Endothelial cell (in vitro differentiated cells): ENCODE measurements around the gene CNOT6L. TPM values are rescaled to one million over a fixed set of nuclear protein-coding genes. Genes with fewer than 3 reads are reported as not detected.

Source experiments
- DNase-seq: peaks from one replicate; pipeline ENCODE4 v3.0.0; 2021; ENCODE audit warnings: low spot score
- H3K27ac Mint-ChIP-seq: one replicate; pipeline ENCODE4 v1.8.0; 2021; ENCODE audit warnings: mixed read lengths, inconsistent platforms; ENCODE audit not compliant: unreplicated experiment
- H3K27me3 Mint-ChIP-seq: one replicate; pipeline ENCODE4 v1.8.0; 2021; ENCODE audit warnings: mild to moderate bottlenecking, moderate library complexity, mixed read lengths, inconsistent platforms; ENCODE audit not compliant: unreplicated experiment
- H3K36me3 Mint-ChIP-seq: one replicate; pipeline ENCODE4 v1.8.0; 2021; ENCODE audit warnings: mild to moderate bottlenecking, low read depth, mixed read lengths, inconsistent platforms; ENCODE audit not compliant: unreplicated experiment
- H3K4me1 Mint-ChIP-seq: one replicate; pipeline ENCODE4 v1.8.0; 2021; ENCODE audit warnings: mild to moderate bottlenecking, mixed read lengths, inconsistent platforms; ENCODE audit not compliant: unreplicated experiment
- H3K4me3 Mint-ChIP-seq: one replicate; pipeline ENCODE4 v1.8.0; 2021; ENCODE audit warnings: mild to moderate bottlenecking, mixed read lengths, inconsistent platforms; ENCODE audit not compliant: unreplicated experiment
- H3K9me3 Mint-ChIP-seq: one replicate; pipeline ENCODE4 v1.8.0; 2021; ENCODE audit warnings: mixed read lengths, inconsistent platforms; ENCODE audit not compliant: unreplicated experiment
- total RNA-seq: library from RNA; stranded (reverse); fragmentation: NEBNext Ultra II Directional; extraction: Animal tissue kit (Norgen Biotek cat#: 25700); gene quantifications from one replicate; pipeline ENCODE4 v1.2.1, GENCODE V29; 2021; ENCODE audit not compliant: unreplicated experiment
- TF ChIP-seq, protein P1 (sequence below): fragments of 200-600 bp; sonication (generic); IDR thresholded peaks from one replicate; pipeline ENCODE4 v1.5.0; 2021; ENCODE audit warnings: antibody characterized with exemption; ENCODE audit not compliant: unreplicated experiment

CNOT6L gene
- total RNA-seq, 1 donor from 2014 or later, result 35.3 TPM

DNA sequence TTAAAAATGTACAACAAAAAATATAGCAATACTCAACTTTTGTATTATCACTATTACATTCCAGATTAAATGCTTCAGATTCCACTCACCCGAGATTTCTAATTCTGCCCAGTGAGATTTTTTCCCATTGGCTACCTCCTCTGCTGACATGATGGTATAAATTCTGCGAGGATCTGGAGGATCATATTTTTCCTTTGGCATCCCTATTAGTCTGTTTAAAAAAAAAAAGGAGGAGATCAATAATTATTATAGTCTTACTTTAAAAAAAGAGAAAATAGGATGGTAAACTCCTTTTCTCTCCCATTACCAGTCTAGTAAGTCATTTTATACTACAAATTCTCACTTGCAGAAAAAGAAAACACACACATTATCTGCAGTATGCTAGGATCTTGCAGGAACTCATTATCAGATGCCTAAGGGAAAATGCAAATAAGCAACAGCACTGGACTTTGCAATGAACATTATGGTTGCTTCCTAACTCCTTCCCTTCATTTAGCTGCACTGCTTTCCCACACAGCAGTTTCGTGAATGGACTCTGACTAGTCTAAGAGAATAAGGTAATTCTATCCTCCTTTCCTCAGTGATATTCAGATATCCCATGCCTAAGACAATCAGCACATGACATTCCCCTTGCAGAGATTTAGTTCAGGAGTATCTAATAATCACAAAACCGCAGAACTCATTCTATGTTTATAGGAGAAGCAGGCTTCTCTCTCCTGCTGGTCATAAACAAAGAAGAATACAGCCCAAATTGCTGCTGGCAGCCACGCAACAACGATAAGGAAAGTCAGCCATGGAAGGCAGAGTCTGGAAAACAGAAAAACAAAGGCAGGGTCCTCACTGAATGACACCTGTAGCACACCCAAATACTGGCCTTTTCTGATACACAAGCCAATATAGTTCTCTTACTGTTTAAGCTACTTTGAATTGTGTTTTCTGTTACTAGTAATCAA lies 42.7 kb downstream of the CNOT6L start:
- DNase-seq, result no peak
- no peaks in the 10 kb centered on the region for H3K4me1 Mint-ChIP-seq
- H3K9me3 Mint-ChIP-seq, result no peaks in the 10 kb centered on the region
- TF ChIP-seq, protein P1, sequence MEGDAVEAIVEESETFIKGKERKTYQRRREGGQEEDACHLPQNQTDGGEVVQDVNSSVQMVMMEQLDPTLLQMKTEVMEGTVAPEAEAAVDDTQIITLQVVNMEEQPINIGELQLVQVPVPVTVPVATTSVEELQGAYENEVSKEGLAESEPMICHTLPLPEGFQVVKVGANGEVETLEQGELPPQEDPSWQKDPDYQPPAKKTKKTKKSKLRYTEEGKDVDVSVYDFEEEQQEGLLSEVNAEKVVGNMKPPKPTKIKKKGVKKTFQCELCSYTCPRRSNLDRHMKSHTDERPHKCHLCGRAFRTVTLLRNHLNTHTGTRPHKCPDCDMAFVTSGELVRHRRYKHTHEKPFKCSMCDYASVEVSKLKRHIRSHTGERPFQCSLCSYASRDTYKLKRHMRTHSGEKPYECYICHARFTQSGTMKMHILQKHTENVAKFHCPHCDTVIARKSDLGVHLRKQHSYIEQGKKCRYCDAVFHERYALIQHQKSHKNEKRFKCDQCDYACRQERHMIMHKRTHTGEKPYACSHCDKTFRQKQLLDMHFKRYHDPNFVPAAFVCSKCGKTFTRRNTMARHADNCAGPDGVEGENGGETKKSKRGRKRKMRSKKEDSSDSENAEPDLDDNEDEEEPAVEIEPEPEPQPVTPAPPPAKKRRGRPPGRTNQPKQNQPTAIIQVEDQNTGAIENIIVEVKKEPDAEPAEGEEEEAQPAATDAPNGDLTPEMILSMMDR, result no peak
- H3K27ac Mint-ChIP-seq, result no peak overlapping the region
- H3K36me3 Mint-ChIP-seq, result no peaks in the 10 kb centered on the region
- no peaks in the 10 kb centered on the region for H3K27me3 Mint-ChIP-seq
- H3K4me3 Mint-ChIP-seq, result no peak overlapping the region

DNA sequence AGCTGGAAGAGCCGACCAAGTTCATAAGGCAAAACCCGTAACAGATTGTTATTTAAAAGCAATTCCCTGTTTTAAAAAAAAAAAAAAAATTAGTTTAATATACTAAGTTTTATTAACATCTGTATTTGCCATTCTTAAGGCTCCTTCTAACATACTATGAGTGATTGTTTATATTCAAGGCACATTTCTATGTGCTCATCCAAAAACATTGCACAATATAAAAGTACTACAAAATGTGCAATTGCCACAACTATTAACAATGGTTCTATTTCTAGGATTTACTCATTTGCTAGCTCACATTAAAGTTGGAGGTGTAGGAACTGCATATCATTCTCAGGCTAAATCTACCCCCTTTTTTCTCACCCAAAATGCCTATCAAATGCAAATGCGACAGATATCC lies 46.1 kb downstream of the CNOT6L start:
- DNase-seq, result no peak
- Mint-ChIP-seq H3K36me3 (no peaks in the 10 kb centered on the region), H3K27me3 (no peaks in the 10 kb centered on the region), H3K4me3 (no peak overlapping the region), H3K27ac (no peak overlapping the region), H3K9me3 (no peaks in the 10 kb centered on the region), H3K4me1 (no peaks in the 10 kb centered on the region)
- TF ChIP-seq, protein P1, result no peak

DNA sequence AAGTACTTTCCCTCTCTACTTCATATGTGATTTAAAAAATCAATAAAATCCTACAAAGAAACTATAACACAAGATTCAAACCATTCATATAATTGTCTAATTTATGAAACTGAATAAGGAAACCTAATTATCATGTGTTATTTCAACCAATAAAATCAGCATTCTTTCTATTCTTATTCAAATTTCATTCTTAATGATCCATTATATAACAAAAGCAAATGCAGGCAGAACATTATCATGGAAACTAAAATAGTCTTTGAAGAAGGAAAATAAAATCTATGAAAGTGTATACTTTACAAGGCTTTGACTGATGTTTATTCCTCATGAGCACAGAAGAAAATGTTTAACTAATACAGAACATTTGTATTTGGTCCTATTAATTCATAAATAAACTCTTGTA lies 47.6 kb downstream of the CNOT6L start:
- TF ChIP-seq, protein P1, result no peak
- H3K27ac Mint-ChIP-seq, result no peak overlapping the region
- no peak overlapping the region for H3K4me3 Mint-ChIP-seq
- DNase-seq, result no peak
- no peaks in the 10 kb centered on the region for H3K9me3 Mint-ChIP-seq
- no peaks in the 10 kb centered on the region for H3K4me1 Mint-ChIP-seq
- no peaks in the 10 kb centered on the region for H3K27me3 Mint-ChIP-seq
- no peaks in the 10 kb centered on the region for H3K36me3 Mint-ChIP-seq

DNA sequence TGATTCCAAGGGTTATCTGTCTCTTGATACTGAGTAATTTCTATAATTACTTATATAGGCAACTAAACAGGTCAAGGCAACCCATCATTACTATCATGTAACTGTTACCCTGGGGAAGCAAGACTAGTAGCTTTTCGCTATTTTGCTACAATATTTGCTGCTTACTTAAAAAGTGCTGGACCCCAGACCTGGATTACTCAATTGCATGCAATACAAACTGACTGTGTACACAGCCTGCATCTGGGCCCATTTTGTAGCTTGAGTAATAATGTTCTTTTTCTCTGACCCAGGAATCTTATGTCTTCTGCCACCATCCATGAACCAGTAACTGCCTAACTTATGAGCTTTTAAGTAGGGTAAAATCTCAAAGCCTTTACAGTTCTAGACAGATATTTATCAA lies 53.4 kb downstream of the CNOT6L start:
- H3K4me3 Mint-ChIP-seq, result no peak overlapping the region
- H3K27me3 Mint-ChIP-seq, result no peaks in the 10 kb centered on the region
- TF ChIP-seq, protein P1, result no peak
- H3K36me3 Mint-ChIP-seq, result peaks cover 12% of the 10 kb centered on the region
- no peak for DNase-seq
- no peaks in the 10 kb centered on the region for H3K4me1 Mint-ChIP-seq
- no peaks in the 10 kb centered on the region for H3K9me3 Mint-ChIP-seq
- H3K27ac Mint-ChIP-seq, result no peak overlapping the region

DNA sequence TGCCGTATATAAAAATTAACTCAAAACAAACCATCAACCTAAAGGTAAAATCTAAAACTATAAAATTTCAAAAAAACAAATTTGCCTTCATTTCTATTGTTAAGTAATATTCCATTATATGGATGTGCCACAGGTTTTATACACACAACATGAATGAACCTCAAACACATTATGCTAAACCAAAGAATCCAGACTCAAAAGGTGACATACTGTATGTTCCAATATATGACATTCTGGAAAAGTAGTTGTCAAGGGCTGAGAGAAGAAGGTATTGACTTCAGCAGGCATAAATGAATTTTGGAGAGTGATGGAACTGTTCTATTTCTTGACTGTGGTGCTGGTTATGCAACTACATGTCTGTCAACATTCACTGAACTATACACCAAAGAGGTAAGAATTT lies 56.6 kb downstream of the CNOT6L start:
- H3K4me1 Mint-ChIP-seq, result no peaks in the 10 kb centered on the region
- H3K4me3 Mint-ChIP-seq, result no peak overlapping the region
- no peak for DNase-seq
- peaks cover 21% of the 10 kb centered on the region for H3K36me3 Mint-ChIP-seq
- no peaks in the 10 kb centered on the region for H3K9me3 Mint-ChIP-seq
- TF ChIP-seq, protein P1, result no peak
- H3K27ac Mint-ChIP-seq, result no peak overlapping the region
- peaks cover 2% of the 10 kb centered on the region for H3K27me3 Mint-ChIP-seq
